K562 (cell line): ENCODE results near the gene DR1. TPM values are rescaled to one million over a fixed set of nuclear protein-coding genes. Genes with fewer than 3 reads are reported as not detected.
"Not testable (repeated sequence)": the region's sequence is repeated elsewhere in the genome, so short reads cannot be mapped to it uniquely, and the experiment has no call there.

Source experiments
- ATAC-seq: fragments of 200-7000 bp; cut with Tn5 transposase; 3 replicates; pipeline ENCODE4 v1.9.1; 2020; ENCODE audit warnings: moderate library complexity
- BruUV-seq: library from RNA; stranded (reverse); fragments of 400-500 nt; replicated peaks from 2 replicates; lab custom pipeline; 2021; lab: Mats Ljungman, UMichigan
- CTCF ChIA-PET: fragments of 300-600 bp; formaldehyde crosslinking; extraction: SDS; loops from one replicate; lab custom pipeline; 2021; ENCODE audit warnings: low intra/inter-chr PET ratio; lab: Yijun Ruan, JAX
- POLR2A ChIA-PET: fragments of 300-600, 350-650 bp; sonication (Branson Sonifier 250); formaldehyde crosslinking; extraction: SDS; loops from one replicate; lab custom pipeline; 2021; ENCODE audit warnings: antibody characterized with exemption, inconsistent platforms; lab: Yijun Ruan, JAX
- DNase-seq, 4 experiments: peaks; one replicate each; pipeline versions ENCODE4 v3.0.0 to v3.0.0-alpha.2; 2011 to 2018; ENCODE audit warnings: low spot score in 3 of 4, mixed read lengths in 3 of 4; ENCODE audit errors: extremely low read depth in 1 of 4
- FAIRE-seq: peaks from 2 replicates; lab custom pipeline; 2011; peaks lifted over from hg19 to GRCh38; lab: Jason Lieb, UNC
- H2AFZ ChIP-seq: 2 replicates; pipeline ENCODE4 v1.6.0; 2011; ENCODE audit warnings: low read depth, low read length, control low read depth, inconsistent platforms
- H3K27ac ChIP-seq: fragments of 200-600 bp; 3 replicates; pipeline ENCODE4 v1.8.0; 2011; ENCODE audit warnings: low read depth, mild to moderate bottlenecking, control low read depth, inconsistent platforms, low read length, moderate library complexity, mixed read lengths; ENCODE audit errors: extremely low read depth
- H3K27me3 ChIP-seq, 2 experiments: fragments of 300-600 bp in 1 of 2; 2 replicates in 1 of 2; 3 replicates in 1 of 2; pipeline versions ENCODE4 v1.6.0 to v1.8.0; 2011; ENCODE audit warnings: inconsistent platforms in 2 of 2, low read length in 2 of 2, mild to moderate bottlenecking in 1 of 2, mixed read lengths in 1 of 2, moderate library complexity in 1 of 2; ENCODE audit not compliant: control insufficient read depth in 2 of 2, insufficient read depth in 2 of 2
- H3K36me3 ChIP-seq: fragments of 300-600 bp; 3 replicates; pipeline ENCODE4 v1.8.0; 2011; ENCODE audit warnings: mild to moderate bottlenecking, low read length, inconsistent platforms; ENCODE audit not compliant: control insufficient read depth, insufficient read depth
- H3K4me1 ChIP-seq, 2 experiments: fragments of 200-600 bp in 1 of 2; replicated peaks in 1 of 2; 2 replicates in 1 of 2; 3 replicates in 1 of 2; pipeline versions ENCODE4 v1.5.1 to v1.8.0; 2011; ENCODE audit warnings: inconsistent platforms in 2 of 2, low read length in 2 of 2, mild to moderate bottlenecking in 1 of 2, mixed read lengths in 1 of 2, moderate library complexity in 1 of 2; ENCODE audit not compliant: control insufficient read depth in 2 of 2, insufficient read depth in 2 of 2
- H3K4me2 ChIP-seq: 2 replicates; pipeline ENCODE4 v1.6.1; 2011; ENCODE audit warnings: low read length, control low read depth, inconsistent platforms, mixed read lengths; ENCODE audit not compliant: insufficient read depth
- H3K4me3 ChIP-seq: fragments of 200-600 bp; sonication (generic), shearing (Covaris generic); 2 replicates; pipeline ENCODE4 v1.5.1; 2016; ENCODE audit warnings: control low read depth, inconsistent platforms
- H3K79me2 ChIP-seq: fragments of 200-600 bp; 3 replicates; pipeline ENCODE4 v1.8.0; 2011; ENCODE audit warnings: low read length, inconsistent platforms; ENCODE audit not compliant: control insufficient read depth, insufficient read depth
- H3K9ac ChIP-seq, 2 experiments: 2 replicates each; pipeline versions ENCODE4 v1.6.0 to v1.6.1; 2011; ENCODE audit warnings: low read depth in 2 of 2, low read length in 2 of 2, control low read depth in 1 of 2, inconsistent platforms in 1 of 2, mild to moderate bottlenecking in 1 of 2, mixed read lengths in 1 of 2; ENCODE audit not compliant: insufficient read depth in 1 of 2
- H3K9me1 ChIP-seq: one replicate; pipeline ENCODE4 v1.6.0; 2011; ENCODE audit warnings: inconsistent platforms, mild to moderate bottlenecking, low read length, moderate library complexity; ENCODE audit not compliant: control insufficient read depth, insufficient read depth
- H3K9me3 ChIP-seq: replicated peaks from 2 replicates; pipeline ENCODE4 v1.5.1; 2011; ENCODE audit warnings: low read depth, low read length, inconsistent platforms; ENCODE audit not compliant: control insufficient read depth, insufficient read depth
- H4K20me1 ChIP-seq: replicated peaks from 2 replicates; pipeline ENCODE4 v1.6.1; 2011; ENCODE audit warnings: low read length, inconsistent platforms, mixed read lengths; ENCODE audit not compliant: control insufficient read depth, insufficient read depth
- CBX5 ChIP-seq: IDR thresholded peaks from 2 replicates; pipeline ENCODE4 v1.6.1; 2014; ENCODE audit warnings: low read depth, borderline replicate concordance
- FOXM1 ChIP-seq, 2 experiments: fragments of 450-650 bp in 1 of 2; sonication (generic) in 1 of 2; formaldehyde crosslinking in 1 of 2; IDR thresholded peaks; 2 replicates each; pipeline versions ENCODE4 v1.6.1 to v1.9.0; 2017 to 2022; ENCODE audit warnings: low read depth in 2 of 2, mild to moderate bottlenecking in 2 of 2, missing genetic modification reagents in 1 of 2, moderate library complexity in 1 of 2
- L3MBTL2 ChIP-seq: fragments of 450-650 bp; IDR thresholded peaks from 2 replicates; pipeline ENCODE4 v1.6.1; 2016; ENCODE audit warnings: mild to moderate bottlenecking, moderate library complexity
- TRIM28 ChIP-seq: fragments of 450-650 bp; IDR thresholded peaks from 2 replicates; pipeline ENCODE4 v1.6.1; 2017
- XRCC3 ChIP-seq: fragments of 450-650 bp; IDR thresholded peaks from 2 replicates; pipeline ENCODE4 v1.6.1; 2017; ENCODE audit warnings: mild to moderate bottlenecking, moderate library complexity
- ZC3H8 ChIP-seq: fragments of 450-650 bp; IDR thresholded peaks from 2 replicates; pipeline ENCODE4 v1.6.1; 2017
- WGBS: fragments of 100-300 bp; shearing (Covaris generic); methylation state at CpG from one replicate; pipeline ENCODE4 v1.1.6; 2016; ENCODE audit warnings: low coverage, mixed read lengths; ENCODE audit not compliant: insufficient coverage; ENCODE audit errors: missing lambda C conversion rate; 5-methylcytosine and 5-hydroxymethylcytosine counted together
- in situ Hi-C: fragments of 300-500 bp; cut with MboI; formaldehyde crosslinking; loops from 4 replicates; pipeline ENCODE4 v1.15.0; 2018; ENCODE audit warnings: inconsistent platforms, mixed read lengths
- intact Hi-C: fragments of 100-400 bp; cut with micrococcal nuclease; formaldehyde crosslinking; loops from 2 replicates; pipeline ENCODE4 v1.14.2; 2022
- polyA plus RNA-seq, 8 experiments: library from polyadenylated mRNA; depleted of rRNA in 4 of 8; stranded (reverse) in 5 of 8; unstranded in 3 of 8; fragments of >200 nt; fragmentation: Nextera tagmentation in 2 of 8; fragmentation: Illumina TruSeq in 1 of 8; extraction: Ambion mirVana in 2 of 8; extraction: Trizol in 1 of 8; gene quantifications; 2 replicates each; pipeline versions ENCODE4 v1.2.1 to v1.2.3, GENCODE V29; 2011 to 2014; ENCODE audit warnings: inconsistent platforms in 1 of 8, missing spikeins in 1 of 8
- total RNA-seq, 7 experiments: library from RNA; depleted of rRNA in 6 of 7; stranded (reverse); fragments of >200 nt in 6 of 7; fragmentation: Illumina TruSeq in 2 of 7; extraction: Trizol in 2 of 7; gene quantifications; 2 replicates each; pipeline versions ENCODE4 v1.2.1 to v1.2.3, GENCODE V29; 2011 to 2021; ENCODE audit warnings: low replicate concordance in 1 of 7

DR1 gene
- total and polyA plus RNA-seq, 9 of the 15 experiments (the other 6 are each of a cell fraction or from before 2014, with no cell fraction given), result 8.1 to 78.8 (median 46.3) TPM

DNA sequence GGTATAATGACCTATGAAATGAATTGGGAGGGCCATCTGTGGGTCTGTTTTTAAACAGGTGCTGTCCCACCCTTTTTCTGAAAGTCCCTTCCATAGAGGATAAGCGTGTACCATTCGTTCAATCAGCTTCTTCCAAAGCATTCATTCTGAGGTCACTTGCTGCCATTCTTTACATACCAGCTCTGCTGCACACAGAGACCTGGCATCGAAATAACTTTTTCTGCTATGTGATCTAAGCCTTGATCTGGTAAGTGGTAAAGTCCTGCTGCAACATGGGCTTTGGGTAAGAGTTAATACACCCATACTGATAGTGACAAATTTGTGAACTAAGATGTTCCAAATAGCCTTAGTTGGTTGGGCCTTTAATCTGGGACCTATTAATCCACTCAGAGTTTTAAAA, 38.9 kb downstream of the DR1 start:
- no peak overlapping the region for H3K4me3 ChIP-seq
- H3K4me2 ChIP-seq, result no peak overlapping the region
- H2AFZ ChIP-seq, result no peak overlapping the region
- 5% methylated on average over 3 of the region's 3 CpGs for WGBS
- H3K36me3 ChIP-seq, result no peaks in the 10 kb centered on the region
- no peak for FAIRE-seq
- H3K4me1 ChIP-seq, result no peaks in the 10 kb centered on the region
- in situ Hi-C loops, result no loop called here
- ChIA-PET CTCF (no interaction called here), POLR2A (no interaction called here)
- no peaks in the 10 kb centered on the region for H4K20me1 ChIP-seq
- no peaks in the 10 kb centered on the region for H3K27me3 ChIP-seq
- no peaks in the 10 kb centered on the region for H3K79me2 ChIP-seq
- intact Hi-C loops, result no loop called here
- peaks cover 5% of the 10 kb centered on the region for H3K9me3 ChIP-seq
- no peak for TF ChIP-seq FOXM1 (IDR thresholded peaks at IDR 0.05; ENCODE audit: low read depth)
- TF ChIP-seq FOXM1 (CRISPR knock-in tag; IDR thresholded peaks at IDR 0.05; ENCODE audit: low read depth), result no peak
- TF ChIP-seq L3MBTL2, result no peak
- no peak for TF ChIP-seq XRCC3
- no peak for TF ChIP-seq ZC3H8
- ATAC-seq, result no peak
- no peaks in the 10 kb centered on the region for H3K9me1 ChIP-seq
- no peak overlapping the region for H3K27ac ChIP-seq
- H3K9ac ChIP-seq, result no peak overlapping the region
- no TSS peak for BruUV-seq
- no peak for DNase-seq

DNA sequence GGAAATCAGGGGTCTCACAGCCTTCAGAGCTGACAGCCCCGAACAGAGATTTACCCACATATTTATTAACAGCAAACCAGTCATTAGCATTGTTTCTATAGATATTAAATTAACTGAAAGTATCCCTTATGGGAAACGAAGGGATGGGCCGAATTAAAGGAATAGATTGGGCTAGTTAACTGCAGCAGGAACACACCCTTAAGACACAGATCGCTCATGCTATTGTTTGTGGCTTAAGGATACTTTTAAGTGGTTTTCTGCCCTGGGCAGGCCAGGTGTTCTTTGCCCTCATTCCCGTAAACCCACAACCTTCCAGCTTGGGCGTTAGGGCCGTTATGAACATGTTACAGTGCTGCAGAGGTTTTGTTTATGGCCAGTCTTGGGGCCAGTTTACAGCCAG, 40.6 kb downstream of the DR1 start:
- H3K79me2 ChIP-seq, H4K20me1 ChIP-seq, H3K36me3 ChIP-seq, H3K4me2 ChIP-seq, CTCF ChIA-PET, POLR2A ChIA-PET, ATAC-seq, H2AFZ ChIP-seq, intact Hi-C loops, H3K9me1 ChIP-seq, H3K4me1 ChIP-seq, H3K4me3 ChIP-seq, H3K27ac ChIP-seq, H3K27me3 ChIP-seq, in situ Hi-C loops, H3K9ac ChIP-seq, FAIRE-seq, DNase-seq, BruUV-seq, H3K9me3 ChIP-seq: not testable (repeated sequence)
- WGBS, result 5% methylated on average over 6 of the region's 7 CpGs
- TF ChIP-seq CBX5, result 0 out of 2 replicates have a peak, but pooled peaks have one; percentile 53
- peak; percentile 79 for TF ChIP-seq TRIM28
